CD4-positive, alpha-beta T cell treated with Interleukin-10 for 1 hour (primary cell): ENCODE measurements around the gene F8A2.
A peak's percentile ranks its signal among the peaks of the same experiment; 100 is the strongest.
"Not testable (repeated sequence)": the region's sequence is repeated elsewhere in the genome, so short reads cannot be mapped to it uniquely, and the experiment has no call there.

ENCODE experiments used
- DNase-seq: peaks from one replicate; pipeline ENCODE4 v3.0.0-alpha.2; 2020

F8A2 gene

DNA sequence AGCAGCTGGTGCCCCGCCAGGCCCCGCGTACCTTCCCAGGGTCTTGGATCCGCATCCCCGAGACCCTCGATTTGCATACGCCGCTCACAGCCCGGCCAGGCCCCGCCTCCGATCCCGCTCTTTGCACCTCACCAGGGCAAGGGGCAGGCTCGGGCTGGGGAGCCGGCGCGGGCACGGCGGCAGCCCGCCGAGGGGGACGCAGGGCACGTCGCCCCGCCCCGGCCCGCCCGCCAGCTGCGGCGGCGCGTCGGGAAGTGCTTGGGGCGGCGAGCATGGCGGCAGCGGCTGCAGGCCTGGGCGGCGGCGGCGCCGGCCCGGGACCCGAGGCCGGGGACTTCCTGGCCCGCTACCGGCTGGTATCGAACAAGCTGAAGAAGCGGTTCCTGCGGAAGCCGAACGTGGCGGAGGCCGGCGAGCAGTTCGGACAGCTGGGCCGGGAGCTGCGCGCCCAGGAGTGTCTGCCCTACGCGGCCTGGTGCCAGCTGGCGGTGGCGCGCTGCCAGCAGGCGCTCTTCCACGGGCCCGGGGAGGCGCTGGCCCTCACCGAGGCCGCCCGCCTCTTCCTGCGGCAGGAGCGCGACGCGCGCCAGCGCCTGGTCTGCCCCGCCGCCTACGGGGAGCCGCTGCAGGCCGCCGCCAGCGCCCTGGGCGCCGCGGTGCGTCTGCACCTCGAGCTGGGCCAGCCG lies at the start of gene F8A2:
Gene F8A2 (plus strand): TSS at position 253 of the 686 bp plus-strand sequence. CDS start 20 bp downstream, at position 273.
- not testable (repeated sequence) for DNase-seq

GRCh38 chrX:155333544-155334100 lies 48.3 kb upstream of the F8A2 start:
- DNase-seq = no peak

GRCh38 chrX:155334486-155335336 lies 47.2 kb upstream of the F8A2 start, which contains the start of gene CLIC2:
CLIC2 (minus strand) TSS chrX:155334614; CDS start chrX:155334427, 187 bp downstream.
- no peak for DNase-seq

DNA sequence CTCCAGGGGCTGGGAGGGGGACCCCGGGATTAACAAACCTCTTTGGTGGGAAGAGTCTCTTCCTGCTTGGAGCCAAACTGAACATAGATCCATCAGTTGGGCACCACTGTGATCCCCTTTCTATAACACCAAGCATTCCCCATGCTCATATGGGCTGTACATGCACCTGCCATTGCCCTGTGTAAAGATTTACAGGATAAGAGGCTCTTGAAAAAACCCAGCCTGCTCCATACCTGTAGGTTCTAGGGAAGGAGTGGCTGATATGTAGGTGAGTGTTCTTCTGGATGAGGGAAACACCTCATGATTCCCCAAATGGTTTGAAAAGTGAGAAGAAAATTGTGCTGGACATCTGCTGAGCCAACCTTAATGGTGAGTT lies 46.6 kb upstream of the F8A2 start:
- not testable (repeated sequence) for DNase-seq

DNA sequence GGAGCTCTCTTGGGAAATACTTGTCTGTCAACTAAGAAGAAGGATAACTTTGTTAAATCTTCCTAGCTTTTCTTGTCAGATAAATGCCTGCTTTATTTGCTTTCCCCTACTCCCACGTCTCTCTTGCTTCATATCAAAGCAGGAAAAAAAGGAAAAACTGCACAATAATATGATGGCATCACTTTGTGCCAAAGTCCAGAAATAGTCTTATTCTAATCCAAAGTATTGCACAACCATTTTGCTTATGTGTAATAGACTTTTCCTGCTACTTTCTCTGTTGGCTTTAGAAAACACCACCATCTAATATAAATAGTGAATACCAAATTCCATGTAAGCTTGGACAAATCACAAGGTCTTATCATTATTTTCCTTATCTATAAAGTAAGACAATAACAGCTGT lies 36.2 kb upstream of the F8A2 start:
- not testable (repeated sequence) for DNase-seq

DNA sequence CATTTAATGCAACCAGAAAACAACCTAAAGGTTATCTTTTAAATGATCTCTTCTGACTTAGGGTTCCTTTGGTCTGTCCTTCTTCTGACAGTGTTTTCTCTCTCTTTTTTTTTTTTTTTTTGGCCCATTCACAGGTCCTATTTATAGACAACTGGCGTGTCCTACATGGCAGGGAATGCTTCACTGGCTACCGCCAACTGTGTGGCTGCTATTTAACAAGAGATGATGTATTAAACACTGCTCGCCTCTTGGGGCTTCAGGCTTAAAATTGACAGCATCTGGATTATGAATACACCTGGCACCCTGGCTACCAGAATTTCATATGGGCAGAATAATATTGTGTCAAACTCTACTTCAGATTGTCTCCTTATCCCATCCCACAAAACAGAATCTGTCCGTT lies 32.4 kb upstream of the F8A2 start:
- DNase-seq = not testable (repeated sequence)

DNA sequence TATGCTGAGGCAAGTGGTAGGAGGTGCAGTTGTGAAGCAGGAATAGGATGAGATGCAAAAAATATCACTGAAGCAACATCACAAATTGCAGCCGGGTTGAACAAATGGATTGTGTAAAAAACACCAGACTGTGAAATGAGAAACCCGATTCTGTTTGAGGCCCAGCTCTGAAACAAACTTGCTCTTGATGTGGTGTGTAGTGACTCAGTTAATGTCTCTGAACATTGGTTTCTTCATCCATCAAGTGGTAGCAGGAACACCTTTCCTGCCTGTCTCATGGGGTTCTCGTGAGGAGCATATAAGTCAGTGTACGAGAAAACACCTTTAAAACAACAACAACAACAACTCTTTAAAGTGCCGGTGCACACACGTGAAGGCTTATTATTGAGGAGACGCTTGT lies 18.2 kb upstream of the F8A2 start:
- not testable (repeated sequence) for DNase-seq

- DNase-seq = not testable (repeated sequence)
These were observed 8.0 kb upstream of the F8A2 start for GRCh38 chrX:155373777-155374458.

- DNase-seq = not testable (repeated sequence)
These were observed 2.1 kb upstream of the F8A2 start for GRCh38 chrX:155379802-155380201.

DNA sequence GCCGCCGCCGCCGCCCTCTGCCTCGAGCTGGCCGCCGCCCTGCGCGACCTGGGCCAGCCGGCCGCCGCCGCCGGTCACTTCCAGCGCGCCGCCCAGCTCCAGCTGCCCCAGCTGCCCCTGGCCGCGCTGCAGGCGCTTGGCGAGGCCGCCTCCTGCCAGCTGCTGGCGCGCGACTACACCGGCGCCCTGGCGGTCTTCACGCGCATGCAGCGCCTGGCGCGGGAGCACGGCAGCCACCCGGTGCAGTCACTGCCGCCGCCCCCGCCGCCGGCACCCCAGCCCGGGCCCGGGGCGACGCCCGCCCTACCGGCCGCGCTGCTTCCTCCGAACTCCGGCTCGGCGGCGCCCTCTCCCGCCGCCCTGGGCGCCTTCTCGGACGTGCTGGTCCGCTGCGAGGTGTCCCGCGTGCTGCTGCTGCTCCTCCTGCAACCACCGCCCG lies 653 bp downstream of the F8A2 start:
- DNase-seq = not testable (repeated sequence)

DNA sequence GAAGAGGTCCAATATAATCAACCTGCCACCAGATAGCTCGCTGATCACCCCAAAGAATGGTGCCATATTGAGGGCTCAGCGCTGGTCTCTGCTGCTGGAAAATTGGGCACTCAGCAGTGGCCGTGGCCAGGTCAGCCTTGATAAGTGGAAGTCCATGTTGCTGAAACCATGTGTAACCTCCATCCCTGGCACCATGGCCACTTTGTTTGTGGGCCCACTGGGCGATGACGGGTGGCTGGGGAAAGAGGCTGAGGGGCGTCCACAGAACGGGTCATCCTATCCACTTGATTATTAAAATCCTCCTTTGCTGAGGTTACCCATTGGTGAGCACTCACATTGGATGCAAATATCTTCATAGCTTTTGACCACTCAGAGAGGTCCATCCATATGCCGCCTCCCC lies 7.7 kb downstream of the F8A2 start:
- no peak for DNase-seq

- DNase-seq = peak; percentile 14
These were observed 12.9 kb downstream of the F8A2 start for GRCh38 chrX:155394747-155395276.

DNA sequence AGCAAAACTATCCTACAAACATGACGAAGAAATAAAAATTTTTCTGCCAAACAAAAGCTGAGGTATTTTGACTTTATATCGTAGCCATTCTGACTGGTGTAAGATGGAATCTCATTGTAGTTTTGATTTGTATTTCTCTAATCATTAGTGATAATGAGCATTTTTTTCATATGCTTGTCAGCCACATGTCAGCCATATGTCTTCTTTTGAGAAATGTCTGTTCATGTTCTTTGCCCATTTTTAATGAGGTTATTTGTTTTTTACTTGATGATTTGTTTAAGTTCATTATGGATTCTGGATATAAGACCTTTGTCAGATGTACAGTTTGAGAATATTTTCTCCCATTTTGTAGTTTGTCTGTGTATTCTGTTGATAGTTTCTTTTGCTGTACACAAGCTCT lies 24.5 kb downstream of the F8A2 start:
- no peak for DNase-seq

GRCh38 chrX:155417769-155418168 lies 35.9 kb downstream of the F8A2 start:
- DNase-seq = no peak
